ENCODE data around the gene CCDC60. TPM values are rescaled to one million over a fixed set of nuclear protein-coding genes. Genes with fewer than 3 reads are reported as not detected.
A peak's percentile ranks its signal among the peaks of the same experiment; 100 is the strongest.

The CCDC60 gene, protein sequence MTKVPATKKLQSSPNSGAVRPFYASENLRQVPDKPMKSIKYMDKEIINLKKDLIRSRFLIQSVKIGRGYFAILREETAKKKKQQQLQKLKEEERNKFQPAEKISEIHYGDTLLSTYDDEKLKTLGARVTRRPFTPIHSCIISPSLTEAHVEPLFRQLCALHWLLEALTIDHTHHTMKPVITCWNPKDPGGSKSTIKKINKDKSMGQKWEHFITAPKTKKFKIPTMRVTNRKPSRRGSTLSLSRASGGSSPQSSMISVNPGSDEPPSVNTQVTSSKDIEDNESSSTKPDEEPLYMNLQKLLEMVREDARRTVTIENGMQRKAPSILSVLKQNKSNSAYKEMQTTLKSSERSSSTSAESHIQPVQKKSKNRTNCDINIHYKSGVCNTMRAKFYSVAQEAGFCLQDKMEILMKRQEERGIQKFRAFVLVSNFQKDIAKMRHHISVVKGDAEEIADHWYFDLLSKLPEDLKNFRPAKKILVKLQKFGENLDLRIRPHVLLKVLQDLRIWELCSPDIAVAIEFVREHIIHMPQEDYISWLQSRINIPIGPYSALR
- not detected in 2 replicates for total RNA-seq (2014; rRNA removed; shearing (Covaris generic))

DNA sequence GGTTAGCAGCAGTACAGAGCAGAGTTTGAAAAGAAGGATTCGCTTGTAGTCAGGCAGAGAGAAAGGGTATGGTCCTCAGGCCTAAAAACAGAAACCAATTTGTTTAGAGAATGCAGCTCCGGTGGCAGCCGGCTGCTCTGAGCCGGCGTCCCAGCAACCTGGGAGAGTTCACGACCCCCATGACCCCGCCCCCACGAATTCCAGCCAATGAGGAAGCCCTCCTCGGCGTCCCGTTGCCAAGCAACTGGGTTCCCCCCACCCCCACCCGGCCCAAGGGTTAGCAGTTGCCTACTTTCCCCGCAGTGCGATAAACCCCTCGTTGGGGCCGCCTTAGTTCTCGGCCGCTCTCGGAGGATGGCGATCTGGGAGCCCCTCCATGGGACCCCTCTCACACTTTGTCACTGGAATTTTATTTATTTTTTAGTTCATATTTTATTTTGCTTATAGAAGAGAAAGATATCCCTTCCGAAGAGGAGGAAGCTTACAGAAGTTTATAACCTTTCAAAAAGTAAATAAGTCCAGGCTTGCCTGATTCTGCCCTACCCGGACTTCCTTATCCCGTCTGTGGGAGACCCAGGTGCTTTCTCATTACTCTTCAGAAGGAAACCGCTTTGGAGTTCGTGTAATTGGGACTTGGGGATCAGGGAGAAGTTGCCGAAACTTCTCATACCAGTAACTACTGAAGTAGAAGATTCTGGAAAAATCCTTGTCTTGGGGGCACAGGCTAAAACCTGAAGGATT is at the start of gene CCDC60:
TSS of gene CCDC60 (plus strand) at position 300 of the 741 bp plus-strand sequence. CDS start 448 bp downstream, outside the sequence.
- no peak for DNase-seq (ENCODE audit: low spot score)

DNA sequence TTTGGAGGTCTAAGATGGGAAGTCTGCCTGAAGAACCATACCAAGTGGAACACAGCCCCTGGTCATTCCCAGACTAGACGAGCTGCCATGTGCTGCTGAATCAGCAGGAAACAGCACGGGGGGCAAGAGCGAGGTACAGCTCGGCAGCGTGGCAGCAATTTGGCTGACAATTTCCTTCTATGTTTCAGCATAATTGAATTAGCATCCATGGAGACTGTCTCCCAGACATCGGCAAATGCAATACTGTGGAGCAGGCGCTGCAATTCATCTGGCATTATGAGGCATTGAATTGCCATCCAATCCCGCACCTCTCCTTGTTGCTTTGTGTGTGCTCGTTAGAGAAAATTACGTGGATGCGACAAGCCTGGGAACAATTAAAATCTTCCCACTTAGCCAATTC is 46.0 kb upstream of the CCDC60 start:
- no peak for DNase-seq (ENCODE audit: low spot score)

DNA sequence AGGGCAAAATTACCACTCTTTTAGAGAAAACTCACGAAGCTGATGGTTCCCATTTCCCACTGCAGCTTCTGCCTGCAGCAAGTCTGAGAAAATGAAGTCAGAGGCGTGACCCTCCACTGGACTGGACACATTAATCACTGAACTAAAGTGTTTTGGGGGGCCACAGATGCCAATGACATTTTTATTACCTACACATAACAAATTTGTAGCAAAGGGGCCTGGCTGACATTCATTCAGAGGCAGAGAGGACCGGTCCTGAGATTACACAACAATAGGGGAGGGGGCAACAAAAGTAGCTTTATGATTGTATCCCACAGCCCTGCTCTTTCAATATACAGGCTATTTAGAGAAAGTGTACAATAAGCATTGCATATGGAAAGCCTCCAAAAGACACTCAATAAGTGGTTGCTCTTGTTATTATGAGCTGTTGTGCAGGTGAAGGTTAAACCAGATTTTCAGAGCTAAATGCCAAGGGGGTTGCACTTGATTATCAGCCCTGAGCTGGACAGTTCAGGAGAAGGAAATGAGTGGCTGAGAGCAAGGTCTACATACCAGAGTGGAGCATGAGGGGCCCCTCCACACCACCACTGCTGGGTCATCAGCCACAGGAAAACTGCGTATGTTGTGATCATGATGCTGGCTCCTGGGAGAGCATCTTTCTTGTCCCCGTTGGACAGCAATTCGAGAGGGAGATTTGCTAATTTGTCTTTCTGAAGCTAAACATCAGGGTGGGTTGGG is 41.5 kb upstream of the CCDC60 start:
- no peak for DNase-seq (ENCODE audit: low spot score)

DNA sequence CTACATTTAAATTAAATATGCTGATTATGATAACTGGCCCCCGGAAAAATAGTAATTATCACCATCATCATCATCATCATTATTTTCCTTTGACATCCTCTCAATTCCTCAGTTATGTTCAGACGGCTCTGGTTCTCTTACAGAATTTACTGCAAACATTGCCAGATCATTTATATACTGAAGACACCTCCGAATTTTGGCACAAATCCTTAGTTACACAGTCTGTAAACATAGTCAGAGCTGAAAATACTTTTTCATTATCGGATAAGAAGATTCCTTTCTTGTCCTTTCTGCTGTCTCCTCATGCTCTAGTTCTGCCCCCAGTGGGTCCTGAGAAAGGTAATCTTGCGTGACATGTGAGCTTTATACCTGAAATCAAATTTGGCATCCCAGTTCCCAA is 40.3 kb upstream of the CCDC60 start:
- DNase-seq (ENCODE audit: low spot score), result no peak

DNA sequence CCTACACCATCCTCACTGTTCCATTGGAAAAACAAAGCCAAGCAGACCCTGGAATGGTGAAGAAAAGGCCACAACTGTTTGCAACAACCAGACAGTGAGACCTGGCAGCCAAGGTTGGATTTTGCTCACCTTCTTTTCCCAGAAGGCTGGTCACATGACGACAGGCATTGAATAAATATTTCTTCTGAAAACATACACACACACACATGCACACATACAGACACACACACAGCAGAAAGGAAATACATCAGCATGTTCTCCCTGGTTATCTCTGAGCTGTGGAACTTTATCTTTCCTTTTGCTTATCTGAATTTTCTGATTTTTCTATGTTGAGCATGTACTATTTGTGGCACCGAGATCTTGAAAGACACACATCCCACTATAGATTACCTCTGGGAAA is 38.0 kb upstream of the CCDC60 start:
- DNase-seq (ENCODE audit: low spot score), result no peak

DNA sequence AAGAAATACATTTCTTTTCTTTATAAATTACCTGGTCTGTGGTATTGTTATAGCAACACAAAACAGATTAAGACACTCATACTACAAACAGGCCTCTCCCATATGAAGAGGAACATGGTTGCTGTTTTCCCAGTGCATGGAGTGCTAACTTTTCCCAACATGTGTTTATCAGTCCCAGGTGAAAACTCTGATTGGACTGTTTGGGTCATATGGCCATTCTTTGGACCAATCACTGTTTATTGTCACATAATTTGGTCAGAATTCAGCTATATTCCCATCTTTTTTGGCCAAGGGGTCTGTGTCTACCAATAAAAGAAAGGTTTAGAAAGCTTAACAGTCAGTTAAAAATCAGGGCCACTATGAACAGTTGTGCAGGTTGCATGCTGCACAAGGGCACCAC is 35.4 kb upstream of the CCDC60 start:
- no peak for DNase-seq (ENCODE audit: low spot score)

DNA sequence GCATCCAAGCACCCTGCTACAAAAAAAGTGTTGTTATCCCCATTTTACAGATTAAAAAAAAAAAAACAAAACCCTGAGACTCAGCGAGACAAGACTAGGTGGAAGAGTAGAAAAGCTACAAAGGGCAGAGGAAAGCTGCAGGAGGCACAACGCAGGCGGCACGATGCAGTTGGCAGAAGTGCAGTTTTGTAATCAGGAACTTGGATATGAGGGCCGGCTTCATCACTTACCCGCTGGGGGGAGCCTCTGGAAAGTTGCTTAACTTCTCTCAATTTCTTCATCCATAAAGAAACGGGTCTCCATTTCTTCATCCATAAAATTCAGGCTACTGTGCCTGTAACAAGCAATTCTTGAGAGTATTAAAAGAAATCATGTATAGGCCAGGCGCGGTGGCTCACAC is 33.1 kb upstream of the CCDC60 start:
- DNase-seq (ENCODE audit: low spot score), result no peak

DNA sequence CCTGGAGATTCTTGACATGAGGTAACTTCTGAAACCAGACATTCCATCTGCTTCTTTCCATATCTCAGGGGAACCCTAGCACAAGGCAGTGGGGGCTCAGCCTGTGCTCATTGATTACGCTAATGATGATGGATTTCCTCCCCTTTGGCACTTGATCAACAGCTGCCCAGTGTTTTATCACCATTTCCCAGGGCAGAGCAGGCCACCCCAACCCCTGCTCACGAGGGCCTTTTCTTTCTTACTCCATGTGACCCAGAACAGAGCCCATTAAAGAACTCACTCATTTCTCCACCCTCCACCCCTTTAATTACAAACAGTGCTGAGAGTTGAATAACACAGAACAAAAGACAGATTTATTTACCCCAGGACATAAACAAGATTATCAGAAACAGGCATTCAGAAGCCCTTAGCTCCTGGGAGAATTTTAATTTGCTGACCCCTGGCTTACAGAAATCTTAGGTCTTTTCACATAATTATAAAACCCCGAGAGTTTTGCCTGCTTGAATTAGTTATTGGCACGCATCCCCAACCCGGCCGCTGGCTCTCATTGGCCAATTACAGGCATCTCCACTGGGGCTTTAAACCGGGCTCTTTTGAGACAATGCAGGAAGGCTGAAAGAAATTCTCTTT is 32.0 kb upstream of the CCDC60 start:
- no peak for DNase-seq (ENCODE audit: low spot score)

DNA sequence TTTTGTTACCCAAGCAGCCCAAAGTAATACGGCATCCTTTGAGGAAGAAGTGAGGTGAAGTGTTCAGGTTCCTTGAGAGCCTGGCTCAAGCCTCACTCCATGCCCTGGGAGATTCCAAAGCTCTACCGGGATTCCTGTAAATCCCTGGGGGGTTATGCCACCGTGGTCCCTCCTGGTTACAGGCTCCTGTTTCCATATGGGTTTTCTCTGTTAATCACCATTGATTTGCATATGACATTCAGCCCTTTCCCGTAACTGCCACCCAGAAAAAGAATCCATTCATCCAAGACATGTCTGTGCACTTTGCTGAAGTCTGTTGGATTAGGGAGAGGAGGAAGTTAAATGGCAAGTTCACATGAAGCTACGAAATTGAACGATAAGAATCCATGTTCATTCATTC is 27.9 kb upstream of the CCDC60 start:
- DNase-seq (ENCODE audit: low spot score), result no peak

DNA sequence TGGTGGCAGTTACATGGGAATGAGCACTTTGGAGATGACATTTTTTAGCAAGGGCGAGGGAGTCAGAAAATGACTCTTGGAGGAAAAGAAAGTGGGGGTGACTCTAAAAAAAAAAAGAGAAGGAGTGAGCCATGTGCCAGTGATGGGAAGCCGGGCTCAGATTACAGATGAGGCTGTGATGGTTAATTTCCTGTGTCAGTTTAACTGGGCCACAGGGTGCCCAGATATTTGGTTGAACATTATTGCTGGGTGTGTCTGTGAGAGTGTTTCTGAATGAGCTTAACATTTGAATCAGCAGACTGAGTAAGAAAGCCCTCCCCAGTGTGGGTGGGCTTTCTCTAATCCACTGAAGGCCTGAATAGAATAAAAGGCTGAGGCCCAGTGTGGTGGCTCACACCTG is 26.8 kb upstream of the CCDC60 start:
- no peak for DNase-seq (ENCODE audit: low spot score)

DNA sequence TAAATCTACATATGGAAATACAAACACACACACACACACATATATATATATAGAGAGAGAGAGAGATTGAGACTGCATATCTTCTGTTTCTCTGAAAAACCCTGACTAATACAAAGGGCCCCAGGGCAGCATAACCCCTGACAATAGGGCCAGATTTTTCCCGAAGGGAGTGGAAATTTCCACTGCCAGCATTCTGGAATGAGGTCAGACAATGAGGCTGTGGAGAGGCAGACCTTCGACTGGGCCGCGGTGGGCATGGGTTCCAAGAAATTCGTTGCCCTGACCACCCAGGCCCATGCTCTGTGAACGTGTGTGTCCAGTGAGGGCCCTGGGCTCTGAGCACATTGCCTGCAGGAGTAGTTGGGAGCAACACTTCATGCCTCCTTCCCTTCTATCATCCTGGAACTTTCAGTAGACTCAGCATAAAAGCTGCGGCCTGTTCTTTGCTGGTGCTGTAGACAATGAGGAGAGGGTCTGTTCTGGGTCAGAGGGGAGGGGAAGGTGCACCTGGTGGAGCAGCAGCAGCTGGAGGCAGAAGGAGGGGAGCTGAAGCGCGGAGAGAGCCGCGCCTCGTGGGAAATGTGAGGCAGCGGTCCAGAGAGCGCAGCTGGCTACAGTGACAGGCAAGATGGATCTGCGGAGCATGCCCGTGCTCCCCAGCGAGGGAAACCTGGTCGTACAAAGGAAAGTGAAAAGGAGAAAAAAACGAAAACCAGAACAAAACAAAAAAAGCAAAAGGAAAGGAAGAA is 25.6 kb upstream of the CCDC60 start:
- no peak for DNase-seq (ENCODE audit: low spot score)

DNA sequence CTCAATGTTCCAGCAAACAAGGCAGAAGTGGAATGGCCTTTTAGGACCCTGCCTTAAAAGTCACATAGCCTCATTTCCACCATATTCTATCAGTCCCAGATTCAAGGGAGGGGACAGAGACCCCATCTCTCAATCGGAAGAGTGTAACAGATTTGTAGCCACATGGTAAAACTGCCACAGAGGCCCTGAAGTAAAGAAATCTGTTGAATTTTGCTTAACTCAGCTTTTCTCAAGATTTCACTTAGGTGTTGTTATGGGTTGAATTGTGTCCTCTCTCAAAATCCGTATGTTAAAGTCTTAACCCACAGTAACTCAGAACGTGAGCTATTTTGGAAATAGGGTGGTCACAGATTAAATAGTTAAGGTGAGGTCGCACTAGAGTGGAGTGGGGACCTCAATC is 22.7 kb upstream of the CCDC60 start:
- no peak for DNase-seq (ENCODE audit: low spot score)

DNA sequence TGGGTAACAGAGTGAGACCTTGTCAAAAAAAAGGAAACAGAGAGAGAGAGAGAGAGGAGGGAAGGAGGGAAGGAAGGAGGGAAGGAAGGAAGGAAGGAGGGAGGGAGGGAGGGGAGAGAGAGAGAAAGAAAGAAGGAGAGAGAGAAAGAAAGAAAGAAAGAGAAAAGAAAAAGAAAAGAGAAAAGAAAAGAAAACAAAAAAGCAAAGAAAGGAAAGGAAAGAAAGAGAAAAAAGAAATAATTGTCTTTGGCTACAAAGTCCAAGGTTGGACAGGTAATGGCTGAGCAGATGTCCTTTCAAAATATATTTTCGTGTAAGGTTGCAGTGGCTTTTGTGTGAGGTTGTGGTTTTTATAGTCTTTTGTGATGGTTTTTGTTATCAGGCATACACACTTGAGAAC is 21.6 kb upstream of the CCDC60 start:
- DNase-seq (ENCODE audit: low spot score), result no peak

DNA sequence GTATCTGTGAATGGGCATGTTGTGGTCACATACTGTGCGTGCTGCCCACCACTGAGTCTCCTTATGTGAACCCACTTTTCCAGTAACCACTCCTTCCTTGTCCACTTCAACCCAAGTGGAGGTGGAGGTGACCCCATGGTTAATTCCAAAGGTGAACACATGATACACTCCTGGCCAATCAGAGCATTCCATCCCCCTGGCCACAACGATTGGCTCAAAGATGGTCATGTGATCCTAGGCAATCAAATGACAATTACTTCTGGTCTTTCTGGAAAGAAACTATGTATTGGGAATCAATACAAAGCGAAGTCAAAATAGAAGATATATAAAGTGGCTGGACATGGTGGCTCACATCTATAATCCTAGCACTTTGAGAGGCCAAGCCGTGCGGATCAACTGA is 20.2 kb upstream of the CCDC60 start:
- no peak for DNase-seq (ENCODE audit: low spot score)

DNA sequence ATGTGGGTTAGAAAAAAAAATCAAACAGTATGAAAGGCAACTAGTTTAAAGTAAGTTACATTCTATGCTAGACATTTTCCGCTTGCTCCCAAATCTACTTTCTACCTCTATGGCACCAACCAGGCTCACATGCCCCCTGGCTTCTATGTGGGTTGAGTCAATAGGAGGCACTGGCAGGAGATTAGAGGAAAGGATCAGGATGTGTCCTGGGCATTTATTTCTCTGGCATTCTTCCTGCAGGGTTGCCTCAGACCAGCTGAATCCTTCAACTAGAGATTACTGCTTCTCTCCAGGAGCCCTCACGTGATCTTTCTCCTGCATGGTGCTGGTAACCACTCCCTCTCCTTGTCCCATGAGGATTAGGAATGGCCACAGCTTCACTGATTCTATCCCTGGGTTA is 14.9 kb upstream of the CCDC60 start:
- DNase-seq (ENCODE audit: low spot score), result no peak

DNA sequence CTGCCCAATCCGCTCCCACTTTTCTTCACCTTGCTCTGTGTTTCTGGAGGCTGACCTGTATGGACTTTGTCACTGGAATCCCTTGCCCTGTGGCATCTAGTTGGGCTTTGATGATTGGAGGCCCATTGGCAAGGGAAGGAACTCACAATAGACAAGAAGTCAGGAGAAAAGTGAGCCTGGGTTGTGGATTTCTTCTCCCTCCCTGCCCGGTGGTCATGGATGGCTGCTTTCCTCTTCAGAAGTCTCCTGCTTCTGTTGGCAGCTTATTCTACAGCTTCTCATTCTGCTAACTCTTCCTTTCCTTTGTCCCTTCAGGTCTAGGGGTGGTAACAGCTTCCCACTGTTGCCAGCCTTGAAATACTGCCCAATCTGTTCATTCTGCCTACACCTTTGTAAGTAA is 13.9 kb upstream of the CCDC60 start:
- no peak for DNase-seq (ENCODE audit: low spot score)

DNA sequence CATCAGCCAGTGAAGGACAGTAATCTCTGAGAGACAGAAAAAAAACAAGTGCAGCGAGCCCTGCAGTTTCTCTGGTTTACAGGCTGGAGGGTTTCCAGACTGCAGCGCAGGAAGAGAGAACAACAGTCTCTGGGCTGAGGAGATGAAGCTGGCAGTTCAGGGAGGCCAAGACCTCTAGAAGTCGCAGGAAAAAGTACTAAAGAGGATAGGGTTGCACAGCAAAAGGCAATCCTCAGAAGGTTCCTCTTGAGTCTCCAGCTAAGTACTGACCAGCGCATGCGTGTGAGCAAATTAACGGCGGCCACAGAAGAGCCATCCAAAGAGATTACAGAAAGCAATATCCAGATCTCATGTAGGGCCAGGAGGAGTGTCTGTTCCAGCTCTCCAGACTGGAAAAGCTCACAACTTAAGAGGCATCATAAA is 12.2 kb upstream of the CCDC60 start:
- DNase-seq (ENCODE audit: low spot score), result no peak

DNA sequence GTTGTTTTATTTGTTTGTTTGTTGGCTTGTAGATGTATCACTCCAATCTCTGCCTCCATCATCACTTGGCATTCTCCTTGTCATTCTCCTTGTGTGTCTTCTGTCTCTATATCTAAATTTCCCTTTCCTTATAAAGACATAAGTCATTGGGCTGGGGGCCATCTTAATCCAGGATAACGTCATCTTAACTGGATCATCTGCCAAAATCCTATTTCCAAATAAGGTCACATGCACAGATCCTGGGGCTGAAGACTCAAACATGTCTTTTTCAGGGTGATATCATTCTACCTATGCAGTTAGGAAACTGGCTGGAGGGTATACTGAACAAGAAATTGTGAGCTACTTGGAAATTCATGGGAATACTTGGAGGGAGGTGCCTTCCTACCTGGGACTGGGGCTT is 8.7 kb upstream of the CCDC60 start:
- no peak for DNase-seq (ENCODE audit: low spot score)

DNA sequence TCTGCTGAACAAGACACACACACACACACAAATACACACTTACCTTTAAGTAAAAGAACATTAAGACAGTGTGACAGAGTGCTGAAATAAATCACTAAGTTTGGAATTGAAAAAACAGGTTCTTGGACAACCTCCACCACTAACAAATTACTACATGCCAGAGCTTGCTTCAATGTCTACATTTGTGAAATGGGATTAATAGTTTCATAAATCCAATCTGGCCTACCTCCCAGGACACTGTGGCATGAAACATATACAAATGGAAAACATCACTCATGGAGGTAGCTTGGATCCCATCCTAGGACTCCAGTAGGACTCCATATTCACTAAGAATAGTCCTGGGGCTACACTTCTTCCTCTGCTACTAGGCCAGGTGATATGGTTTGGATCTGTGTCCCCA is 8.2 kb upstream of the CCDC60 start:
- no peak for DNase-seq (ENCODE audit: low spot score)

DNA sequence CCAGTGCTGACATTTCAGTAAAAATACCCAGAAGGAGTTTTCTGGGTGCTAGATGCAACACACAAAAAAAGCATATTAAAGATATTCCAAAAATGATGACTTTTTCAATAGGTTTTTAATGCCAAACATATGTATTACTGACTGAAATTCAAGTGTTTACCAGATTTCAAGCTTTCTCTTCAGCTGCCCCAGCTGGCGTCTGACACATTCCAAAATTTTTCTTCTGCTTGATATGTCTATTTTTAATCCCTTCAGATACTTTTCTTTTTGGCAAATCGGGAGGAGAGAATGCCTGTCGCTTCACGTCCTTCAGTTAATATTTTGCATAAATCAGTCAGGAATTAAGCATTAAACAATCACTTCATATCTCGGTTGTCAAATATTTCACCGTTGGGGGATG is 7.1 kb upstream of the CCDC60 start:
- no peak for DNase-seq (ENCODE audit: low spot score)

DNA sequence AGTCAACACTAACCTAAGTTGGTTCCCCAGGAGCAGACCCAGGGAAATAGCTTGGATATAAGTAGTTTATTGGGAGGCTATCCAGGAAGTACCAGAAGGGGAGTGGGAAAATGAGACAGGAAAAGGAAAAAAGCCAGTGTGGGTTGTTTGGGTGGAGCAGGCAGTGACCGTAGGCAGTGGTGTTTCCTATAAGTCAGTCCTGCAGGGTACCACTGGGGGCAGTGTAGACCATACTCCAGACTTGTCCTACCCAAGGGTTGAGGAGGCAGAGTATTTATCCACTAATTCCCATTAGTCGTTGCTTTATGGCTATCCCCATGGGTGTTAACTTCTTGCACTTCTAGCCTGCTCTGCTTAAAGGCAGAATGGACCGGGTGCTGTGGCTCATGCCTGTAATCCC is 6.4 kb upstream of the CCDC60 start:
- peak; percentile 1 for DNase-seq (ENCODE audit: low spot score)

Data from A172 (cell line).